ENCODE data around the gene LRSAM1.

Gene LRSAM1

DNA sequence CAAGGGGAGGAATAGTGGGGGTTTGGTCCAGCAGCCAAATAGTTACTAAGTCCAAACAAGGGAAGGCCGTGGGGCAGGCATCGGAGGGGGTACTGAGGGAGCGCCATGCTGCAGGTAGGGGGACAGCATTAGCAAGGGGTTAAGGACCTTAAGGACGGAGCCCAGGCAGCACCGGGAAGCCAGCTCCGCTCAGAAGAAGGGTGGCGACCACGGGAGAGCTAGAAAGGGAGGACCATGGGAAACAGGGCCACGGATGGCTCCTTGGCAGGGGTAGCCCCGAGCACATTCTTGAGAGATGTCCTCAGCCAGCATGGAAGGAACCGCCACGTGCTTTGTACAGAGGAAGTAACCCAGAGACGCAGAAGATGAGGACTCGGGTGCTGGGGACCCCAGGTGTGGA lies 84.5 kb downstream of the LRSAM1 start:
- TF ChIP-seq TAF1 (IDR thresholded peaks at IDR 0.05; ENCODE audit: borderline replicate concordance, insufficient read depth, low read length), result no peak
- TF ChIP-seq FOXP2 (optimal IDR thresholded peaks at IDR 0.05; ENCODE audit: borderline replicate concordance, extremely low read depth, extremely low read length, insufficient read depth), result no peak
- no peak for TF ChIP-seq POLR2AphosphoS5 (IDR thresholded peaks at IDR 0.05; ENCODE audit: low read depth, low read length)
- TF ChIP-seq SIN3A (IDR thresholded peaks at IDR 0.05; ENCODE audit: borderline replicate concordance, insufficient read depth, low read length), result no peak
- TF ChIP-seq, protein P1, sequence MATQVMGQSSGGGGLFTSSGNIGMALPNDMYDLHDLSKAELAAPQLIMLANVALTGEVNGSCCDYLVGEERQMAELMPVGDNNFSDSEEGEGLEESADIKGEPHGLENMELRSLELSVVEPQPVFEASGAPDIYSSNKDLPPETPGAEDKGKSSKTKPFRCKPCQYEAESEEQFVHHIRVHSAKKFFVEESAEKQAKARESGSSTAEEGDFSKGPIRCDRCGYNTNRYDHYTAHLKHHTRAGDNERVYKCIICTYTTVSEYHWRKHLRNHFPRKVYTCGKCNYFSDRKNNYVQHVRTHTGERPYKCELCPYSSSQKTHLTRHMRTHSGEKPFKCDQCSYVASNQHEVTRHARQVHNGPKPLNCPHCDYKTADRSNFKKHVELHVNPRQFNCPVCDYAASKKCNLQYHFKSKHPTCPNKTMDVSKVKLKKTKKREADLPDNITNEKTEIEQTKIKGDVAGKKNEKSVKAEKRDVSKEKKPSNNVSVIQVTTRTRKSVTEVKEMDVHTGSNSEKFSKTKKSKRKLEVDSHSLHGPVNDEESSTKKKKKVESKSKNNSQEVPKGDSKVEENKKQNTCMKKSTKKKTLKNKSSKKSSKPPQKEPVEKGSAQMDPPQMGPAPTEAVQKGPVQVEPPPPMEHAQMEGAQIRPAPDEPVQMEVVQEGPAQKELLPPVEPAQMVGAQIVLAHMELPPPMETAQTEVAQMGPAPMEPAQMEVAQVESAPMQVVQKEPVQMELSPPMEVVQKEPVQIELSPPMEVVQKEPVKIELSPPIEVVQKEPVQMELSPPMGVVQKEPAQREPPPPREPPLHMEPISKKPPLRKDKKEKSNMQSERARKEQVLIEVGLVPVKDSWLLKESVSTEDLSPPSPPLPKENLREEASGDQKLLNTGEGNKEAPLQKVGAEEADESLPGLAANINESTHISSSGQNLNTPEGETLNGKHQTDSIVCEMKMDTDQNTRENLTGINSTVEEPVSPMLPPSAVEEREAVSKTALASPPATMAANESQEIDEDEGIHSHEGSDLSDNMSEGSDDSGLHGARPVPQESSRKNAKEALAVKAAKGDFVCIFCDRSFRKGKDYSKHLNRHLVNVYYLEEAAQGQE (IDR thresholded peaks at IDR 0.05; ENCODE audit: insufficient read depth in 1 of 2, low read depth in 2 of 2, low read length in 2 of 2), result no peak

DNA sequence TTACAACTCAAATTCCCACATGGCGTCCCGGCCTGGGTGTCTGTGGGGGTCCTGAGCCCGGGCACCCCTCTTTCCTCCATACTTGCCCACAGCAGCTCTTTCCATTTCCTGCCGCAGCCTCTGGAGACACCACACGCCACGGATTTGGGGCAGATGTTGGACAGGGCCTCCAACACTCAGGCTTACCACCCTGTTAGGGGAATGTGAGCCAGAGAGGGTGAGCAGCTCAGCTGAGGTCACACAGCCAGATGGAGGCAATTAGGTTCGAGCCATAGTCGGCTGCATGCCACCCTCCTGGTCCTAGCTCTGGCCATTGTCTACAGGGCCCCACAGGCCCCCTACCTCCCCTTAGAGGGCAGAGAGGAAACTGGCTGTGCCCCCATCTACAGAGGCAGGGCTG lies 85.2 kb downstream of the LRSAM1 start:
- TF ChIP-seq FOXP2 (optimal IDR thresholded peaks at IDR 0.05; ENCODE audit: borderline replicate concordance, extremely low read depth, extremely low read length, insufficient read depth) (no peak), SIN3A (IDR thresholded peaks at IDR 0.05; ENCODE audit: borderline replicate concordance, insufficient read depth, low read length) (no peak), TAF1 (IDR thresholded peaks at IDR 0.05; ENCODE audit: borderline replicate concordance, insufficient read depth, low read length) (no peak), POLR2AphosphoS5 (IDR thresholded peaks at IDR 0.05; ENCODE audit: low read depth, low read length) (no peak)
- TF ChIP-seq, protein P1 (IDR thresholded peaks at IDR 0.05; ENCODE audit: insufficient read depth in 1 of 2, low read depth in 2 of 2, low read length in 2 of 2), result no peak

DNA sequence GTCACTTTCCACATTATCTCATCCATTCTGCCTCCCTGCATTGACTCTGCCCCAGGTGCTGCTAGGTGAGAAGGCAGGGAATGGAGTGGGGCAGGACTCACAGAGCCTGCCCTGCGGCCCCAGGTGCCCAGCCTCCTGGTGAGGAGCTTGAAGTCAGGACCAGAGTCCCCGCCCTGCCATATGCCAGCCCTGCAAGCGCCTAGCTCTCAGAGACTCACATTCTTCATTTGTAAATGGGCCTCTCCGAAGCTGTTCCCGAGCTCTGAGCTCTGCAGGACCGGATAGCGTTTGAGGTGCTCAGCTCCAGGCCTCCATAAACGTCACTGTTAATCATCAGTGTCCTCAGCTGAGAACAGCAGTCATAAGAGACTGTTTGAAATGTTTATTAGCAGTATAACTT lies 85.7 kb downstream of the LRSAM1 start:
- TF ChIP-seq, protein P1 (IDR thresholded peaks at IDR 0.05; ENCODE audit: insufficient read depth in 1 of 2, low read depth in 2 of 2, low read length in 2 of 2), result no peak
- no peak for TF ChIP-seq POLR2AphosphoS5 (IDR thresholded peaks at IDR 0.05; ENCODE audit: low read depth, low read length)
- no peak for TF ChIP-seq SIN3A (IDR thresholded peaks at IDR 0.05; ENCODE audit: borderline replicate concordance, insufficient read depth, low read length)
- no peak for TF ChIP-seq TAF1 (IDR thresholded peaks at IDR 0.05; ENCODE audit: borderline replicate concordance, insufficient read depth, low read length)
- no peak for TF ChIP-seq FOXP2 (optimal IDR thresholded peaks at IDR 0.05; ENCODE audit: borderline replicate concordance, extremely low read depth, extremely low read length, insufficient read depth)

DNA sequence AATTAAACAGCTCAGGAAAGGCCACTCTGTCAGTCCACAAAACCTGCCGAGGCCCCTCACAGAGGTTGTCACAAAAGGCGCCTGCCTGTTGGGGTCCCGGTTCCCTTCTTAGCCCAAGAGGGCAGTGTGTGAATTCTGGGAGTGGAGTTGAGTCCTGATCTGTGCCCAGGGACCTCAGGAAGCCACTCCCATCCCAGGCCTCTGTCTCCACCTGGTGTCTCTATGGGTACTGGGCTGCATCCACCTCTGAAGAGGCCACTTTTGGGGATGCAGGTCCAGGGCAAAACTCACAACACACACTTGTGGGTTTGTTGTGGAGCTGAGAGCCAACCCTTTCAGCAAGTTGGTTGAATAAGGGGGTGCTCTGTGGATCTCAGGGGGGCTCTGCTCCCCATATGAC lies 86.5 kb downstream of the LRSAM1 start:
- TF ChIP-seq POLR2AphosphoS5 (IDR thresholded peaks at IDR 0.05; ENCODE audit: low read depth, low read length) (no peak), TAF1 (IDR thresholded peaks at IDR 0.05; ENCODE audit: borderline replicate concordance, insufficient read depth, low read length) (no peak), SIN3A (IDR thresholded peaks at IDR 0.05; ENCODE audit: borderline replicate concordance, insufficient read depth, low read length) (no peak), FOXP2 (optimal IDR thresholded peaks at IDR 0.05; ENCODE audit: borderline replicate concordance, extremely low read depth, extremely low read length, insufficient read depth) (no peak)
- TF ChIP-seq, protein P1 (IDR thresholded peaks at IDR 0.05; ENCODE audit: insufficient read depth in 1 of 2, low read depth in 2 of 2, low read length in 2 of 2), result no peak

DNA sequence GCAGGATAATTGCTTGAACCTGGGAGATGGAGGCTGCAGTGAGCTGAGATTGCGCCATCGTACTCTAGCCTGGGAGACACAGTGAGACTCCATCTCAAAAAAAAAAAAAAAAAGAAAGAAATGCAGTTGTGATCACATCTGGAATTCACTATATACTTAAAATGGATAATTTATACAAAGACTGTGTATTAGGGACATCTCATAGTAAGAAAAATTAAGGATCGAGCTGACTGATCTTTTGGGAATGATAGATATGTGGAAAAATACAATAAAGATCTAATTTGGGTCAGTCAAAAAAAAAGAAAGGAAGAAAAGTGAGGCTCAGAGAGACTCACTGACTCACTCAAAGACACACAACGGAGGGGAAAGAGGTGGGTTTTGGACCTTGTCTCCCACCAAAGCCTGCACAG lies 87.5 kb downstream of the LRSAM1 start:
- TF ChIP-seq SIN3A (IDR thresholded peaks at IDR 0.05; ENCODE audit: borderline replicate concordance, insufficient read depth, low read length) (no peak), POLR2AphosphoS5 (IDR thresholded peaks at IDR 0.05; ENCODE audit: low read depth, low read length) (no peak), FOXP2 (optimal IDR thresholded peaks at IDR 0.05; ENCODE audit: borderline replicate concordance, extremely low read depth, extremely low read length, insufficient read depth) (no peak), TAF1 (IDR thresholded peaks at IDR 0.05; ENCODE audit: borderline replicate concordance, insufficient read depth, low read length) (no peak)
- TF ChIP-seq, protein P1 (IDR thresholded peaks at IDR 0.05; ENCODE audit: insufficient read depth in 1 of 2, low read depth in 2 of 2, low read length in 2 of 2), result no peak
